ENCODE data around the gene BNIP1. TPM values are rescaled to one million over a fixed set of nuclear protein-coding genes. Genes with fewer than 3 reads are reported as not detected.
A peak's percentile ranks its signal among the peaks of the same experiment; 100 is the strongest.

The BNIP1 gene
- total RNA-seq, 2 experiments from 2014 or later, result 22.5 to 24.4 TPM

DNA sequence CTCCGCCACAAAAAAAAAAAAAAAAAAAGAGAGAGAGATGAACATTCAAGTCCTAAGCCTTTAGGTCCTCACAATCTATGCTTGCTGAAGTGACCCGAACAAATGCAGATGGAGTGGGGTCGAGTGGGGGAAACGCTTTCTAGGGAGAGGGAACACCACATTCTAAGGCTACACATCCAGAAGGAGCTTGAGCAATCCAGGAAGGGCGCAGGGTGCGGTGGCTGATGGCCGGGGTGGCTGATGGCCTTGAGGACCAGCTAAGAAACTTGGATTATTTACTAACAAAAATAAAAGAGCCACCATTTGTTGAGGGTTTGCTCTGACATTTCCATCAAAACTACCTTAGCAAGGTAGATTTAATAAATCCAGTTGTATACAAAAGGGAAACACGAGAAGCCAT lies 764 bp upstream of the BNIP1 start:
- POLR2A ChIA-PET, result interaction anchor here (1.1 to 3.1 kb wide), 3 partner anchors 86 to 160 kb away, joined by 3 to 56 read pairs (median 19); partner anchors contain the start of gene ATP6V0E1
- Histone ChIP-seq H3K9me3 (ENCODE audit: control insufficient read depth in 1 of 2, insufficient read depth in 1 of 2, low read length in 2 of 2) (no peaks in the 10 kb centered on the region), H3K27ac (ENCODE audit: low read depth in 1 of 2, low read length in 2 of 2) (no peak overlapping the region), H3K27me3 (ENCODE audit: control insufficient read depth in 1 of 2, insufficient read depth in 2 of 2, low read length in 2 of 2) (no peaks in the 10 kb centered on the region), H3K36me3 (ENCODE audit: insufficient read depth, low read length) (peaks cover 20% of the 10 kb centered on the region), H3K4me3 (ENCODE audit: low read length) (no peak overlapping the region), H3K4me1 (ENCODE audit: insufficient read depth, low read length) (peaks cover 8% of the 10 kb centered on the region)
- Mint-ChIP-seq H3K27me3 (no peaks in the 10 kb centered on the region), H3K9me3 (no peaks in the 10 kb centered on the region), H3K4me1 (ENCODE audit: low read depth) (peaks cover 13% of the 10 kb centered on the region), H3K27ac (no peak overlapping the region), H3K4me3 (no peak overlapping the region), H3K36me3 (ENCODE audit: low read depth) (peaks cover 27% of the 10 kb centered on the region)
- ATAC-seq (ENCODE audit: poor library complexity) (no peak), DNase-seq (peak in 1 of 14 experiments; percentile 16)
- intact Hi-C loops (cut with DNase I, micrococcal nuclease), result loop anchor here in 1 of 2 experiments (5.0 kb wide), 1 partner anchor 371 kb away; the partner anchor contains the start of gene DUSP1
- CTCF ChIA-PET, result interaction anchor here (0.7 to 2.7 kb wide), 4 partner anchors 8 to 160 kb away, joined by 3 to 17 read pairs (median 8); partner anchors contain the start of gene ATP6V0E1
- TF ChIP-seq, protein P1, sequence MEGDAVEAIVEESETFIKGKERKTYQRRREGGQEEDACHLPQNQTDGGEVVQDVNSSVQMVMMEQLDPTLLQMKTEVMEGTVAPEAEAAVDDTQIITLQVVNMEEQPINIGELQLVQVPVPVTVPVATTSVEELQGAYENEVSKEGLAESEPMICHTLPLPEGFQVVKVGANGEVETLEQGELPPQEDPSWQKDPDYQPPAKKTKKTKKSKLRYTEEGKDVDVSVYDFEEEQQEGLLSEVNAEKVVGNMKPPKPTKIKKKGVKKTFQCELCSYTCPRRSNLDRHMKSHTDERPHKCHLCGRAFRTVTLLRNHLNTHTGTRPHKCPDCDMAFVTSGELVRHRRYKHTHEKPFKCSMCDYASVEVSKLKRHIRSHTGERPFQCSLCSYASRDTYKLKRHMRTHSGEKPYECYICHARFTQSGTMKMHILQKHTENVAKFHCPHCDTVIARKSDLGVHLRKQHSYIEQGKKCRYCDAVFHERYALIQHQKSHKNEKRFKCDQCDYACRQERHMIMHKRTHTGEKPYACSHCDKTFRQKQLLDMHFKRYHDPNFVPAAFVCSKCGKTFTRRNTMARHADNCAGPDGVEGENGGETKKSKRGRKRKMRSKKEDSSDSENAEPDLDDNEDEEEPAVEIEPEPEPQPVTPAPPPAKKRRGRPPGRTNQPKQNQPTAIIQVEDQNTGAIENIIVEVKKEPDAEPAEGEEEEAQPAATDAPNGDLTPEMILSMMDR (IDR thresholded peaks at IDR 0.05), result no peak

DNA sequence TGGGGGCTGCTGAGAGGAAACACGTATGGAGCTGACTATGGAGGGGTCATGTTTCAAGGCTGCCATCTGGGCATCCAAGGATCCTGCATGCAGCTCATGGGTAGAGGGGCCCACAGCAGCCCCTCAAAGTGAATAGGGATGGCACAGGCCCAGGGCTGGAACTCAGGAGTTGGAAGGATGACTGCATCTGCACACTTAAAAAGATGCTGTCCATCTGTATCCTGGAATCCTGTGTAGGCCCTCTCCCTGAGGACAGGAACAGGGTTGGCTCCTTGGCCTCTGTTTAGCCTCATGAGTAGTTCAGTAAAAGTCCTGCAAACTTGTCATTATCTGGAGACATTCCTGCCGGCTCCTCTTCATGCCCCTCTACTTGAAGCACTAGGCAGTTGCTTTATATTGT lies 4.0 kb downstream of the BNIP1 start:
- peaks cover 20% of the 10 kb centered on the region for H3K4me1 Mint-ChIP-seq (ENCODE audit: low read depth)
- H3K27ac Mint-ChIP-seq, result no peak overlapping the region
- H3K9me3 Mint-ChIP-seq, result no peaks in the 10 kb centered on the region
- no peak overlapping the region for H3K4me3 Mint-ChIP-seq
- H3K9me3 ChIP-seq (ENCODE audit: control insufficient read depth in 1 of 2, insufficient read depth in 1 of 2, low read length in 2 of 2), result no peaks in the 10 kb centered on the region
- ATAC-seq (ENCODE audit: poor library complexity), result no peak
- DNase-seq, result no peak
- peaks cover 37% of the 10 kb centered on the region for H3K36me3 ChIP-seq (ENCODE audit: insufficient read depth, low read length)
- peaks cover 65% of the 10 kb centered on the region for H3K36me3 Mint-ChIP-seq (ENCODE audit: low read depth)
- ChIA-PET POLR2A (no interaction called here), CTCF (no interaction called here)
- H3K4me1 ChIP-seq (ENCODE audit: insufficient read depth, low read length), result peaks cover 8% of the 10 kb centered on the region
- H3K27me3 ChIP-seq (ENCODE audit: control insufficient read depth in 1 of 2, insufficient read depth in 2 of 2, low read length in 2 of 2), result no peaks in the 10 kb centered on the region
- H3K4me3 ChIP-seq (ENCODE audit: low read length), result no peak overlapping the region
- TF ChIP-seq, protein P1 (IDR thresholded peaks at IDR 0.05), result no peak
- H3K27me3 Mint-ChIP-seq, result no peaks in the 10 kb centered on the region
- intact Hi-C loops (cut with DNase I, micrococcal nuclease), result loop anchor here in 1 of 2 experiments (5.0 kb wide), 1 partner anchor 436 kb away; no protein-coding TSS in a partner anchor
- no peak overlapping the region for H3K27ac ChIP-seq (ENCODE audit: low read depth in 1 of 2, low read length in 2 of 2)

DNA sequence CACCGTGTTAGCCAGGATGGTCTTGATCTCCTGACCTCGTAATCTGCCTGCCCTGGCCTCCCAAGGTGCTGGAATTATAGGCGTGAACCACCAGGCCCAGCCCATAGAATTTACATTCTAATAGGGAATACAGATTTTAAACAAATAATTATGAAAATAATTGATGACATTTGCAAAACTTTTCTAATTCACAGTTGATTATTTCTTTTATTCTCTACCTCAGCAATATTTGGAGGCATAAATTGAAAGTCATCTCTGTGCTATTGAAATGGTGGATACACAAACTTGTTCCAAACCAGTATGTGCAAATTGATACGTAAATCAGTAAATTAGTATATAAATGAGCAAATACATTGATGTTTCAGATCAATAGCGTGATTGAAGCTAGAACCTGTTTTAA lies 8.2 kb downstream of the BNIP1 start:
- TF ChIP-seq, protein P1 (IDR thresholded peaks at IDR 0.05), result no peak
- Mint-ChIP-seq H3K27me3 (no peaks in the 10 kb centered on the region), H3K27ac (no peak overlapping the region), H3K9me3 (no peaks in the 10 kb centered on the region), H3K4me3 (no peak overlapping the region), H3K4me1 (ENCODE audit: low read depth) (peaks cover 7% of the 10 kb centered on the region), H3K36me3 (ENCODE audit: low read depth) (peaks cover 81% of the 10 kb centered on the region)
- Histone ChIP-seq H3K4me3 (ENCODE audit: low read length) (no peak overlapping the region), H3K4me1 (ENCODE audit: insufficient read depth, low read length) (no peaks in the 10 kb centered on the region), H3K27me3 (ENCODE audit: control insufficient read depth in 1 of 2, insufficient read depth in 2 of 2, low read length in 2 of 2) (no peaks in the 10 kb centered on the region), H3K27ac (ENCODE audit: low read depth in 1 of 2, low read length in 2 of 2) (no peak overlapping the region), H3K36me3 (ENCODE audit: insufficient read depth, low read length) (peaks cover 62% of the 10 kb centered on the region), H3K9me3 (ENCODE audit: control insufficient read depth in 1 of 2, insufficient read depth in 1 of 2, low read length in 2 of 2) (no peaks in the 10 kb centered on the region)
- no peak for DNase-seq
- POLR2A ChIA-PET, result interaction anchor here (1.2 kb wide), 1 partner anchor 11 kb away, joined by 3 read pairs; no protein-coding TSS in a partner anchor
- intact Hi-C loops (cut with DNase I, micrococcal nuclease), result no loop called here
- CTCF ChIA-PET, result no interaction called here
- no peak for ATAC-seq (ENCODE audit: poor library complexity)

Data from CD4-positive, alpha-beta T cell (primary cell).